Nephron progenitor cell (in vitro differentiated cells): ENCODE measurements around the gene SHF.

Experiments
- DNase-seq: peaks from one replicate; pipeline ENCODE4 v3.0.0; 2021
- H3K27ac Mint-ChIP-seq: 2 replicates; pipeline ENCODE4 v1.8.0; 2021; ENCODE audit warnings: mild to moderate bottlenecking, moderate library complexity, mixed read lengths
- H3K27me3 Mint-ChIP-seq: 2 replicates; pipeline ENCODE4 v1.8.0; 2021; ENCODE audit warnings: mild to moderate bottlenecking, low read depth, mixed read lengths; ENCODE audit not compliant: poor library complexity
- H3K36me3 Mint-ChIP-seq: 2 replicates; pipeline ENCODE4 v1.8.0; 2021; ENCODE audit warnings: low read depth, mixed read lengths
- H3K4me1 Mint-ChIP-seq: 2 replicates; pipeline ENCODE4 v1.8.0; 2021; ENCODE audit warnings: mixed read lengths
- H3K4me3 Mint-ChIP-seq: 2 replicates; pipeline ENCODE4 v1.8.0; 2021; ENCODE audit warnings: mild to moderate bottlenecking, moderate library complexity, mixed read lengths
- H3K9me3 Mint-ChIP-seq: 2 replicates; pipeline ENCODE4 v1.8.0; 2021; ENCODE audit warnings: mild to moderate bottlenecking, moderate library complexity, mixed read lengths
- CTCF ChIP-seq: fragments of 200-600 bp; sonication (generic); IDR thresholded peaks from 2 replicates; pipeline ENCODE4 v1.5.0; 2021; ENCODE audit warnings: antibody characterized with exemption

SHF gene

GRCh38 chr15:45128971-45129639, 58.7 kb downstream of the SHF start:
- peak overlapping the region; percentile 70 for H3K4me3 Mint-ChIP-seq
- no peaks in the 10 kb centered on the region for H3K36me3 Mint-ChIP-seq
- TF ChIP-seq CTCF, result no peak
- peaks cover 26% of the 10 kb centered on the region for H3K4me1 Mint-ChIP-seq
- H3K27me3 Mint-ChIP-seq, result peaks cover 100% of the 10 kb centered on the region
- H3K9me3 Mint-ChIP-seq, result no peaks in the 10 kb centered on the region
- no peak for DNase-seq
- no peak overlapping the region for H3K27ac Mint-ChIP-seq

- no peak for DNase-seq
- TF ChIP-seq CTCF, result peak; percentile 44
Measured at GRCh38 chr15:45126535-45127158, 61.1 kb downstream of the SHF start.

GRCh38 chr15:45123397-45123796, 64.4 kb downstream of the SHF start:
- Mint-ChIP-seq H3K36me3 (no peaks in the 10 kb centered on the region), H3K9me3 (no peaks in the 10 kb centered on the region), H3K27me3 (peaks cover 95% of the 10 kb centered on the region), H3K4me1 (peaks cover 10% of the 10 kb centered on the region), H3K27ac (no peak overlapping the region), H3K4me3 (no peak overlapping the region)
- DNase-seq, result no peak
- no peak for TF ChIP-seq CTCF

More at GRCh38 chr15:45126535-45127158, 61.1 kb downstream of the SHF start:
- H3K9me3 Mint-ChIP-seq, result no peaks in the 10 kb centered on the region
- H3K4me3 Mint-ChIP-seq, result no peak overlapping the region
- no peaks in the 10 kb centered on the region for H3K36me3 Mint-ChIP-seq
- peaks cover 100% of the 10 kb centered on the region for H3K27me3 Mint-ChIP-seq
- no peak overlapping the region for H3K27ac Mint-ChIP-seq
- H3K4me1 Mint-ChIP-seq, result peaks cover 21% of the 10 kb centered on the region

- no peak for DNase-seq
- peaks cover 10% of the 10 kb centered on the region for H3K4me1 Mint-ChIP-seq
- TF ChIP-seq CTCF, result no peak
- no peaks in the 10 kb centered on the region for H3K9me3 Mint-ChIP-seq
- no peak overlapping the region for H3K4me3 Mint-ChIP-seq
- H3K36me3 Mint-ChIP-seq, result no peaks in the 10 kb centered on the region
- H3K27ac Mint-ChIP-seq, result no peak overlapping the region
- H3K27me3 Mint-ChIP-seq, result peaks cover 95% of the 10 kb centered on the region
Measured at GRCh38 chr15:45122719-45123118, 65.0 kb downstream of the SHF start.

GRCh38 chr15:45121706-45122417, 65.9 kb downstream of the SHF start:
- peaks cover 95% of the 10 kb centered on the region for H3K27me3 Mint-ChIP-seq
- no peak for TF ChIP-seq CTCF
- H3K4me1 Mint-ChIP-seq, result peaks cover 13% of the 10 kb centered on the region
- H3K4me3 Mint-ChIP-seq, result no peak overlapping the region
- no peak for DNase-seq
- H3K9me3 Mint-ChIP-seq, result no peaks in the 10 kb centered on the region
- H3K36me3 Mint-ChIP-seq, result no peaks in the 10 kb centered on the region
- H3K27ac Mint-ChIP-seq, result no peak overlapping the region
